MG63 (cell line): ENCODE data around the gene DGKG. TPM values are rescaled to one million over a fixed set of nuclear protein-coding genes. Genes with fewer than 3 reads are reported as not detected.
A peak's percentile ranks its signal among the peaks of the same experiment; 100 is the strongest.

Source experiments
- DNase-seq: peaks from one replicate; pipeline ENCODE4 v3.0.0-alpha.2; 2020
- H3K27me3 ChIP-seq: fragments of 250-450 bp; sonication (Bioruptor Pico); 2 replicates; pipeline ENCODE4 v1.5.1; 2020; ENCODE audit warnings: mild to moderate bottlenecking, moderate library complexity
- H3K36me3 ChIP-seq: fragments of 250-450 bp; sonication (Bioruptor Pico); 2 replicates; pipeline ENCODE4 v1.5.1; 2020; ENCODE audit warnings: mild to moderate bottlenecking, moderate library complexity
- H3K4me3 ChIP-seq: fragments of 250-450 bp; sonication (Bioruptor Pico); 2 replicates; pipeline ENCODE4 v1.5.1; 2020; ENCODE audit warnings: mild to moderate bottlenecking, moderate library complexity
- H3K9me3 ChIP-seq: fragments of 250-450 bp; sonication (Bioruptor Pico); 2 replicates; pipeline ENCODE4 v1.5.1; 2020; ENCODE audit warnings: mild to moderate bottlenecking, moderate library complexity
- total RNA-seq: library from RNA; depleted of rRNA; stranded (reverse); fragments of >200 nt; shearing (Covaris generic); gene quantifications from 2 replicates; pipeline ENCODE4 v1.2.3, GENCODE V29; 2014; ENCODE audit warnings: low replicate concordance

The DGKG gene
- total RNA-seq, 1 experiment from 2014 or later, result 2.6 TPM

GRCh38 chr3:186339180-186339918 lies 22.7 kb downstream of the DGKG start:
- no peaks in the 10 kb centered on the region for H3K27me3 ChIP-seq
- no peaks in the 10 kb centered on the region for H3K9me3 ChIP-seq
- H3K4me3 ChIP-seq, result no peak overlapping the region
- no peaks in the 10 kb centered on the region for H3K36me3 ChIP-seq
- DNase-seq, result no peak

DNA sequence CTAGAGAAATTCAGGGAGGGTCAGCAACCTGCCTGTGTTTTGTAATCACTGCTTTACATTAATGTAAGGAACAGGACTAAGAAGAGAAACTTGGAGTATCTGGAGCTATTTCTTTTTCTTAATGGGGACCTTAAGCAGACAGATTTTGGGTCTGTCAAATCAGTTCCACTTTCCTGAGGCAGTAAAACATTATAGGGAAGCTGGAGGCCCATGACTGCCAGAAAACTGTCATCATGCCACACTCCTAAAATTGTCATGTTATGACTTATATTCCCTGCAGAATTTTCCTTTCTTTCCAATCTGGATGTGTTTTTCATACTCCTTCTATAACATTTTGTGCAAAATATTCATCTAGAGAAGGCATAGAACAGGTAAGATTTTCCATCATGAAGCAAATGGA lies 28.8 kb downstream of the DGKG start:
- Histone ChIP-seq H3K36me3 (no peaks in the 10 kb centered on the region), H3K4me3 (no peak overlapping the region), H3K27me3 (no peaks in the 10 kb centered on the region), H3K9me3 (no peaks in the 10 kb centered on the region)
- no peak for DNase-seq

GRCh38 chr3:186330772-186331460 lies 31.1 kb downstream of the DGKG start:
- Histone ChIP-seq H3K4me3 (no peak overlapping the region), H3K9me3 (no peaks in the 10 kb centered on the region), H3K27me3 (no peaks in the 10 kb centered on the region), H3K36me3 (no peaks in the 10 kb centered on the region)
- peak; percentile 7 for DNase-seq

DNA sequence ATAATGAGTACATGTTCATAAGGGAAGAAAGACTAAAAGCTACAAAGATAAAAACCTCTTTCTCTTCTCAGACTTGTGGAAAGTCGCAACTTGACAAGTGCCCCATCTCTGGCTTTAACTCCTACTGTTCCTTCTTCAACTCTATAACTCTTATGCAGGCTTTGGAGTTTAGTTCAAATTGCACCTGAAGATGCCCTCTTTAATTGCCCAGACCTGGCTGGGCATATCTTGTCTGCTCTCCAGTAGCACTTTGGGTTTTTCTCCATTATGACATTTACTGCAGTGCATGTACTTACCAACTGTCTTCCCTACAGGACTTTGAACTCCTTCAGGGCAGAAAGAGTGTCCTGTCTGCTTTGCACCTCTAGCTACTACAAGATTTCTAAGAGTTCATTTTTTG lies 32.4 kb downstream of the DGKG start:
- H3K27me3 ChIP-seq, result no peaks in the 10 kb centered on the region
- no peaks in the 10 kb centered on the region for H3K9me3 ChIP-seq
- DNase-seq, result no peak
- no peaks in the 10 kb centered on the region for H3K36me3 ChIP-seq
- no peak overlapping the region for H3K4me3 ChIP-seq

- no peaks in the 10 kb centered on the region for H3K27me3 ChIP-seq
These were observed 34.0 kb downstream of the DGKG start for GRCh38 chr3:186327912-186328487.

GRCh38 chr3:186322761-186323160 lies 39.3 kb downstream of the DGKG start:
- no peaks in the 10 kb centered on the region for H3K9me3 ChIP-seq
- H3K36me3 ChIP-seq, result no peaks in the 10 kb centered on the region
- no peak overlapping the region for H3K4me3 ChIP-seq
- no peaks in the 10 kb centered on the region for H3K27me3 ChIP-seq
- no peak for DNase-seq

More at GRCh38 chr3:186327912-186328487, 34.0 kb downstream of the DGKG start:
- Histone ChIP-seq H3K36me3 (no peaks in the 10 kb centered on the region), H3K9me3 (no peaks in the 10 kb centered on the region), H3K4me3 (no peak overlapping the region)
- no peak for DNase-seq

DNA sequence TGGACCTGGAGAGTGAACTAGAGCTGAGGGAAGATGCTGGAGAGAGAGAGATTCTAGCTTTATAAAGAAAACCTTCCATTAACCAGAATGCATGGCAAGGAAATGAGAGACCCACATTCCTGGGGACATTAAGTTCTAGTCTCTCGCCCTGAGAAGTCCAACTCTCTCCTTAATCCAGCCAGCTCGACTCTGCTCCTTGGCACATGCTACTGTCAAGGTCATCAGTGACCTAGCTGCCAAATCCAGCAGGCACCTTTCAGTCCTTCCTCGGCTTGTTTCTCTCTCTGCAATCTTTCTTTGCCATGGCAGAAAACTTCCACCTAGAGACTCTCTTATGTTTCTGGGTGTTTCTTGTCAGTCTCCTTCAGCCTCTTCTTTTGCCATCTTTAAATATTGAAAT lies 40.3 kb downstream of the DGKG start:
- DNase-seq, result no peak
- Histone ChIP-seq H3K36me3 (no peaks in the 10 kb centered on the region), H3K27me3 (no peaks in the 10 kb centered on the region), H3K4me3 (no peak overlapping the region), H3K9me3 (no peaks in the 10 kb centered on the region)

- Histone ChIP-seq H3K4me3 (no peak overlapping the region), H3K27me3 (no peaks in the 10 kb centered on the region), H3K9me3 (no peaks in the 10 kb centered on the region), H3K36me3 (no peaks in the 10 kb centered on the region)
- peak; percentile 42 for DNase-seq
These were observed 41.0 kb downstream of the DGKG start for GRCh38 chr3:186320862-186321568.

GRCh38 chr3:186319945-186320344 lies 42.1 kb downstream of the DGKG start:
- no peak for DNase-seq
- H3K36me3 ChIP-seq, result no peaks in the 10 kb centered on the region
- no peak overlapping the region for H3K4me3 ChIP-seq
- no peaks in the 10 kb centered on the region for H3K27me3 ChIP-seq
- H3K9me3 ChIP-seq, result no peaks in the 10 kb centered on the region

DNA sequence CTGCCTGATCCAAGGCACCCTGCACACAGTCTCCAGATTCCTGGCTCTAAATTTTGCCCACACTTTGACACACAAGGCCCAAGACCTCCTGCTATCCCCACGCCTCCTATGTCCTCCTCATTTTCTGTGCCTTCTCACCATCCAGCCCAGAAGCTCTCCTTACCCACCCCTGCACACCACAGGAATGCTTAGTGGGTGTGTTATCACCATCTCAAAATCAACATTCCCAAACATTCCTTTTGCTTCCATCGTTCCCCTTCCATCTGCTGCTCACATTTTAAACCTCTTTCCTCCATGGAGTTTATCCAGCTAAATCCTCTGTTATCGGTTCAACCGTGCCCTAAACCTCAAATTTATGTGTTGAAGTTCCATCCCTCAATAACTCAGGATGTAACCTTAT lies 43.9 kb downstream of the DGKG start:
- Histone ChIP-seq H3K4me3 (no peak overlapping the region), H3K27me3 (no peaks in the 10 kb centered on the region), H3K9me3 (no peaks in the 10 kb centered on the region), H3K36me3 (no peaks in the 10 kb centered on the region)
- peak; percentile 16 for DNase-seq

DNA sequence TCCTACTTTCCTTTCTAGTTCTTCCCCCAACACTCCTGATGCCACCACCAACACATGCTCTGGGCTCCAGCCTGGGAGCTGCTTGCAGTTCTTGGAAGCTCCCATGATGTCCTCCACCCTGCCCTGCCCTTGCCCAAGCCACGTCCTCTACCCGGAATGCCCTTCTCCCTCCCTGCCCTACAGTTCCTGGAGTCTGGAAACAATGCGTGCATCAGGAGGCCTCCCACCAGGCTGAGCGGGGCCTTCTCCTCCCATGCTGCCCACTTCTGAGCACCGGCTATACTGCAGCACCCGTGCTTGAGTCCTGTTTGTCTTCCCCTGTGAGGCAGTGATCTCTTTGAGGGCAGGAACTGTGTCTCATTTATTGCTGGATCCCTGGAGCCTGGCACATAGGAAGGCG lies 44.6 kb downstream of the DGKG start:
- no peaks in the 10 kb centered on the region for H3K36me3 ChIP-seq
- H3K27me3 ChIP-seq, result no peaks in the 10 kb centered on the region
- no peak overlapping the region for H3K4me3 ChIP-seq

DNA sequence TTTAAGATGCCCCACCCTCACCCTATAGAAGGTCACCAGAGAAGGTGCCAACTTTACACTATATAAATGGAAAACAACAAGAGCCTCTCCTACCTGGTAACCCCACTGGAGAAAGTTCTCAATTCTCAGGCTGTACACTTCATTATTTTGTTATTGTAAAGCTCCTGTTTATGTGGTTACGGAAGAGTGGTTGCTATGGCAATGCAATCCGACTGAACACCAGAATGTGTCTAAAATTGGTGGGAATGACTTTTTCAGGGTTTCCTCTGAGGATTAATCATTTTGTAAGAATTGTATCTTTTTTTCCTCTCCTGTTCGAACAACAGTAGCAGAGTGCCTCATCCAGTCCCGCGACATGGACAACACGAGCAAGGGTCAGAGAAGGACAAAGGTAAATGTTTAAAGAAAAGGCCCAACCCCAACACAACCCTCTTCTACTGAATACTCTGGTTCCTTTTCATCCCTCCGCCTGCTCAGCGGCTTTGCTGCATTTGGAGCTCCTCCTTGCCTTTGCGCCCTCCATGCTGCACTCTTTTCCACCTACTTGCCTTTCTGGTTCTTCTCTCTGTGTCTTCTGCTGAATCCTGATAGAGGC lies 45.3 kb downstream of the DGKG start:
- DNase-seq, result no peak
- no peaks in the 10 kb centered on the region for H3K9me3 ChIP-seq
- H3K27me3 ChIP-seq, result no peaks in the 10 kb centered on the region
- H3K36me3 ChIP-seq, result no peaks in the 10 kb centered on the region
- H3K4me3 ChIP-seq, result no peak overlapping the region

More for the DNA sequence above, 44.6 kb downstream of the DGKG start:
- no peak for DNase-seq
- H3K9me3 ChIP-seq, result no peaks in the 10 kb centered on the region

DNA sequence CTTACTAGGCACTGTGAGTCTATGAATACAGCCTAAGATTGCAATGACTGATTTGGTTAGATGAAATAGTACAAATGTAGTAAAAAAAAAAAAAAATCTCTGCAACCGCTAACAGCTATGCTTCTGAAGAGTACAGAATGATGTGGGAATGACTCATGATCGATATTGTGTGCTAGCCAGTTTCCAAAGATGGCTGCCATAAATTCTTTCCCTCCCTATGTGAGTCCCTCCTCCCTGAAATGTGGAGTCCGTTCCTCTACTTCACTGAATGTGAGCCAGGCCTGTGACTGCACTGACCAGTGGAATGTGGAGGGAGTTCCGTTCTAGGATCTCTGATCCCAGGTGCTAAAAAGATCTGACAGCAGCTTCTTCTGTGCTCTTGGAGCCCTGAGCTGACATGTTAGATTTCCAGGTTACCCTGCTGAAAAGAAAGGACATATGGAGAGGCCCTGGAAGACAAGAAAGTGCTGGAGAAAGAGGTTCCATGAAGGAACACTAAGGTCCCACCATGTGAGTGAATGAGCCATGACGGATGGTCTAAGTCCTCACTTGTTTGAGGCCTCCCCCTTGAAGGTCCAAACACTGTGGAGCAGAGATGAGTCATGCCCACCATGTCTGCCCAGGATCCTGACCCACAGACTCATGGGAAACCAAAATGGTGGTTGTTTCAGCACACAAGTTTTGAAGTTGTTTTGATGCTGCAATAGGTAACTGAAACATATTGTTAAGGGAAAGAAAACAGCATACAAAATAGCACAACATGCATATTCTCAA lies 46.3 kb downstream of the DGKG start:
- H3K27me3 ChIP-seq, result peaks cover 3% of the 10 kb centered on the region; the same call in 1 of the 2 replicates
- no peaks in the 10 kb centered on the region for H3K36me3 ChIP-seq
- H3K9me3 ChIP-seq, result no peaks in the 10 kb centered on the region
- no peak overlapping the region for H3K4me3 ChIP-seq
- peak; percentile 77 for DNase-seq

- H3K9me3 ChIP-seq, result no peaks in the 10 kb centered on the region
- no peak for DNase-seq
- H3K27me3 ChIP-seq, result peaks cover 9% of the 10 kb centered on the region; the same call in 1 of the 2 replicates
These were observed 47.1 kb downstream of the DGKG start for GRCh38 chr3:186314896-186315295.

DNA sequence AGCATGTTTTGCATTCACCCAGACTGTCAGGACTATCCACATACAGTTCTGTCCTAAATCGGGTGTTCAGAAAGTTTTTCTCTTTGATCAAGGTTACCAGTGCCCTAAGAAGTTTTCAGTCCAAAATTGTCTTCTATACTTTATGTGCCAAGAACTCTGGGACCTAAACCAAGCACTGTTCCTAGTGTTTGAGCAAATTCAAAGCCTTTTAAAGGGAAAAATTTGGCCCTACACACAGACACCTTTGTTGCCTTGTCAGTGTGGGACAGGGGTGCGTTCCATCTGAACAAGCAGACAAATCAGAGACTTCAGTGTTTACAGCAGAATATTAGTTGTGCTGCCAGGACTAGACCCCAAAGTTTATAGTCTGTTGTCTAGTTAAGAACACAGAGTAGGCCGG lies 50.6 kb downstream of the DGKG start:
- DNase-seq, result no peak
- Histone ChIP-seq H3K36me3 (no peaks in the 10 kb centered on the region), H3K27me3 (peaks cover 19% of the 10 kb centered on the region), H3K9me3 (no peaks in the 10 kb centered on the region; the same call in 1 of the 2 replicates), H3K4me3 (no peak overlapping the region)

More at GRCh38 chr3:186314896-186315295, 47.1 kb downstream of the DGKG start:
- H3K36me3 ChIP-seq, result no peaks in the 10 kb centered on the region
- no peak overlapping the region for H3K4me3 ChIP-seq

- no peak overlapping the region for H3K4me3 ChIP-seq
- H3K36me3 ChIP-seq, result no peaks in the 10 kb centered on the region
- H3K27me3 ChIP-seq, result peaks cover 29% of the 10 kb centered on the region
- no peak for DNase-seq
- H3K9me3 ChIP-seq, result no peaks in the 10 kb centered on the region; the same call in 1 of the 2 replicates
These were observed 53.5 kb downstream of the DGKG start for GRCh38 chr3:186308549-186308948.
